PC-9 (cell line): ENCODE data around the gene TAL1. TPM values are rescaled to one million over a fixed set of nuclear protein-coding genes. Genes with fewer than 3 reads are reported as not detected.

Experiments
- BruUV-seq: library from RNA; stranded (reverse); fragments of 400-500 nt; replicated peaks from 2 replicates; lab custom pipeline; 2021; lab: Mats Ljungman, UMichigan
- CTCF ChIA-PET: fragments of 300-600 bp; sonication (Branson Sonifier 250); formaldehyde crosslinking; loops from one replicate; lab custom pipeline; 2022; ENCODE audit warnings: antibody characterized with exemption; lab: Charles Lee
- POLR2A ChIA-PET: fragments of 300-600 bp; sonication (Branson Sonifier 250); formaldehyde crosslinking; loops from one replicate; lab custom pipeline; 2022; ENCODE audit warnings: antibody characterized with exemption; ENCODE audit not compliant: unreplicated experiment; lab: Charles Lee
- DNase-seq, 2 experiments: peaks; one replicate each; pipeline versions ENCODE4 v3.0.0 to v3.0.0-alpha.2; 2015 to 2022; ENCODE audit warnings: mixed read lengths in 1 of 2
- H2AFZ ChIP-seq: fragments of 200-600 bp; sonication (generic); 2 replicates; pipeline ENCODE4 v1.8.1; 2017; ENCODE audit warnings: antibody characterized with exemption
- H3F3A ChIP-seq: fragments of 200-600 bp; sonication (generic); 2 replicates; pipeline ENCODE4 v1.8.1; 2017; ENCODE audit warnings: antibody characterized with exemption, mild to moderate bottlenecking, low read depth; ENCODE audit not compliant: insufficient read depth
- H3K27ac ChIP-seq: fragments of 200-600 bp; sonication (generic); 2 replicates; pipeline ENCODE4 v1.6.1; 2016; ENCODE audit warnings: mixed run types
- H3K27me3 ChIP-seq: fragments of 200-600 bp; sonication (generic); 2 replicates; pipeline ENCODE4 v1.6.1; 2016; ENCODE audit warnings: low read depth, mixed run types; ENCODE audit not compliant: insufficient read depth
- H3K36me3 ChIP-seq: fragments of 200-600 bp; sonication (generic); 2 replicates; pipeline ENCODE4 v1.6.1; 2016; ENCODE audit warnings: low read depth, mixed run types
- H3K4me1 ChIP-seq: fragments of 200-600 bp; sonication (generic); replicated peaks from 2 replicates; pipeline ENCODE4 v1.6.1; 2016; ENCODE audit warnings: mixed run types; ENCODE audit not compliant: insufficient read depth
- H3K4me2 ChIP-seq: fragments of 200-600 bp; sonication (generic); 2 replicates; pipeline ENCODE4 v1.6.1; 2017; ENCODE audit warnings: mixed run types
- H3K4me3 ChIP-seq: fragments of 200-600 bp; sonication (generic); 2 replicates; pipeline ENCODE4 v1.6.1; 2016; ENCODE audit warnings: mixed run types
- H3K79me2 ChIP-seq: fragments of 200-600 bp; sonication (generic); 2 replicates; pipeline ENCODE4 v1.6.1; 2017; ENCODE audit warnings: low read depth, mixed run types
- H3K9me2 ChIP-seq: fragments of 200-600 bp; sonication (generic); 2 replicates; pipeline ENCODE4 v1.8.1; 2017; ENCODE audit warnings: mild to moderate bottlenecking; ENCODE audit not compliant: insufficient read depth
- H3K9me3 ChIP-seq: fragments of 200-600 bp; sonication (generic); 2 replicates; pipeline ENCODE4 v1.8.1; 2016; ENCODE audit warnings: low read depth; ENCODE audit not compliant: insufficient read depth
- H4K20me1 ChIP-seq: fragments of 200-600 bp; sonication (generic); 2 replicates; pipeline ENCODE4 v1.8.1; 2017; ENCODE audit not compliant: insufficient read depth
- EZH2 ChIP-seq: fragments of 200-600 bp; sonication (generic); IDR thresholded peaks from 2 replicates; pipeline ENCODE4 v1.8.0; 2017; ENCODE audit warnings: antibody characterized with exemption, low read depth
- intact Hi-C: fragments of 100-400 bp; cut with micrococcal nuclease; formaldehyde crosslinking; loops from one replicate; pipeline ENCODE4 v1.10.0; 2022; ENCODE audit not compliant: unreplicated experiment
- total RNA-seq: library from RNA; stranded (reverse); gene quantifications from 2 replicates; pipeline ENCODE4 v1.2.3, GENCODE V29; 2021
- TF ChIP-seq, protein P1 (sequence below): fragments of 200-600 bp; sonication (generic); conservative IDR thresholded peaks from 2 replicates; pipeline ENCODE4 v1.6.1; 2017; ENCODE audit warnings: mixed run types, antibody characterized with exemption, mild to moderate bottlenecking, moderate library complexity

Gene TAL1
- total RNA-seq, 1 experiment from 2014 or later, result not detected

DNA sequence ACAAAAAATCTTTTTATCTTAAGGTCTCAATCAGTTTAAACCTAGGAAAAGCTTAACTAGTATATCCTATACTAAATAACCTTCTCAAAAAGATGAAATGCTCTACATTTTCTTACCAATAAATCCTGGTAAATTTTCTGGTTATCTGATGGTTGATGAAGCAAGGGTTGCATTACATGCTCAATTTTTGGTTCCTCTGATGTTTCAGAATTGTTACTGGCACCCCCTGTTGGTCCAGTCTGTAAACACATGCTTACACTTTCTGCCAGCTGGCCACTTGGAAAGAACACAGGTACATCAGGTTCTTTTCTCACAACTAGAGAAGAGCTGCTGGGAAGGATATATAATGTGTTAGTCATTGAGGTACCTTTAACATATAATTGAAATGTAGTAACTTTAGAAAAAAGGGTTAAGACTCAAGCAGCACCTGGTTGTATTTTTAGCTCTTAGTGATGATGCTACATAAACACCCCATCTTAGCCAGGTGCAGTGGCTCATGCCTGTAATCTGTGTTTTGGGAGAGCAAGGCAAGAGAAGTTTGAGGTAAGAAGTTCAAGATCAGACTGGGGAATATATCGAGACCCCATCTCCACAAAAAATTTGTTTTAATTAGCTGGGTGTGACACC is 30.9 kb upstream of the TAL1 start:
- no peak overlapping the region for H3K27ac ChIP-seq
- no peaks in the 10 kb centered on the region for H3K79me2 ChIP-seq
- H3K27me3 ChIP-seq, result no peaks in the 10 kb centered on the region
- ChIA-PET CTCF (interaction anchor here (0.6 to 2.9 kb wide), 7 partner anchors 9 to 463 kb away, joined by 3 to 30 read pairs (median 4); no protein-coding TSS in a partner anchor), POLR2A (interaction anchor here (0.7 kb wide), 2 partner anchors 19 to 44 kb away, joined by 5 to 6 read pairs; no protein-coding TSS in a partner anchor)
- TF ChIP-seq EZH2, result no peak
- TF ChIP-seq, protein P1, sequence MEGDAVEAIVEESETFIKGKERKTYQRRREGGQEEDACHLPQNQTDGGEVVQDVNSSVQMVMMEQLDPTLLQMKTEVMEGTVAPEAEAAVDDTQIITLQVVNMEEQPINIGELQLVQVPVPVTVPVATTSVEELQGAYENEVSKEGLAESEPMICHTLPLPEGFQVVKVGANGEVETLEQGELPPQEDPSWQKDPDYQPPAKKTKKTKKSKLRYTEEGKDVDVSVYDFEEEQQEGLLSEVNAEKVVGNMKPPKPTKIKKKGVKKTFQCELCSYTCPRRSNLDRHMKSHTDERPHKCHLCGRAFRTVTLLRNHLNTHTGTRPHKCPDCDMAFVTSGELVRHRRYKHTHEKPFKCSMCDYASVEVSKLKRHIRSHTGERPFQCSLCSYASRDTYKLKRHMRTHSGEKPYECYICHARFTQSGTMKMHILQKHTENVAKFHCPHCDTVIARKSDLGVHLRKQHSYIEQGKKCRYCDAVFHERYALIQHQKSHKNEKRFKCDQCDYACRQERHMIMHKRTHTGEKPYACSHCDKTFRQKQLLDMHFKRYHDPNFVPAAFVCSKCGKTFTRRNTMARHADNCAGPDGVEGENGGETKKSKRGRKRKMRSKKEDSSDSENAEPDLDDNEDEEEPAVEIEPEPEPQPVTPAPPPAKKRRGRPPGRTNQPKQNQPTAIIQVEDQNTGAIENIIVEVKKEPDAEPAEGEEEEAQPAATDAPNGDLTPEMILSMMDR, result peak; percentile 81
- H3F3A ChIP-seq, result peaks cover 18% of the 10 kb centered on the region
- H3K4me2 ChIP-seq, result no peak overlapping the region
- no peaks in the 10 kb centered on the region for H3K36me3 ChIP-seq
- no peak overlapping the region for H2AFZ ChIP-seq
- no peaks in the 10 kb centered on the region for H3K9me3 ChIP-seq
- no peaks in the 10 kb centered on the region for H3K9me2 ChIP-seq
- H3K4me1 ChIP-seq, result no peaks in the 10 kb centered on the region
- intact Hi-C loops, result loop anchor here (1.0 kb wide), 2 partner anchors 70 to 84 kb away; no protein-coding TSS in a partner anchor
- DNase-seq, result peak; percentile 32 to 40
- H4K20me1 ChIP-seq, result no peaks in the 10 kb centered on the region
- no TSS peak for BruUV-seq
- H3K4me3 ChIP-seq, result no peak overlapping the region

- no peak for TF ChIP-seq EZH2
- TF ChIP-seq, protein P1, result no peak
- no peaks in the 10 kb centered on the region for H3K36me3 ChIP-seq
- H3K9me2 ChIP-seq, result no peaks in the 10 kb centered on the region
- POLR2A ChIA-PET, result no interaction called here
- H3K9me3 ChIP-seq, result no peaks in the 10 kb centered on the region
- BruUV-seq, result no TSS peak
- CTCF ChIA-PET, result no interaction called here
- no peaks in the 10 kb centered on the region for H3K27me3 ChIP-seq
- peaks cover 12% of the 10 kb centered on the region for H3F3A ChIP-seq
- no peak overlapping the region for H3K4me3 ChIP-seq
- intact Hi-C loops, result no loop called here
- no peak overlapping the region for H2AFZ ChIP-seq
- H3K79me2 ChIP-seq, result no peaks in the 10 kb centered on the region
- DNase-seq, result no peak
- no peaks in the 10 kb centered on the region for H4K20me1 ChIP-seq
- H3K4me1 ChIP-seq, result peaks cover 9% of the 10 kb centered on the region
- no peak overlapping the region for H3K27ac ChIP-seq
- no peak overlapping the region for H3K4me2 ChIP-seq
Measured at GRCh38 chr1:47257224-47257623, 25.2 kb upstream of the TAL1 start.

- intact Hi-C loops, result no loop called here
Measured at GRCh38 chr1:47252795-47253194, 20.8 kb upstream of the TAL1 start.

More at GRCh38 chr1:47252795-47253194, 20.8 kb upstream of the TAL1 start:
- H3K27ac ChIP-seq, result no peak overlapping the region
- no peak overlapping the region for H2AFZ ChIP-seq
- POLR2A ChIA-PET, result no interaction called here
- H3K9me3 ChIP-seq, result no peaks in the 10 kb centered on the region
- peaks cover 9% of the 10 kb centered on the region for H3K4me1 ChIP-seq
- no peak overlapping the region for H3K4me3 ChIP-seq
- H3K79me2 ChIP-seq, result no peaks in the 10 kb centered on the region
- BruUV-seq, result no TSS peak
- H3K9me2 ChIP-seq, result no peaks in the 10 kb centered on the region
- no peak for TF ChIP-seq EZH2
- TF ChIP-seq, protein P1, result no peak
- no peaks in the 10 kb centered on the region for H4K20me1 ChIP-seq
- H3F3A ChIP-seq, result peaks cover 22% of the 10 kb centered on the region
- no peak overlapping the region for H3K4me2 ChIP-seq
- DNase-seq, result no peak
- CTCF ChIA-PET, result interaction anchor here (0.6 kb wide), 1 partner anchor 42 kb away, joined by 3 read pairs; no protein-coding TSS in a partner anchor
- H3K36me3 ChIP-seq, result 0 out of 2 replicates have a peak, but pooled peaks cover 5% of the 10 kb centered on the region
- H3K27me3 ChIP-seq, result no peaks in the 10 kb centered on the region
